ENCODE measurements around the gene DAAM2. TPM values are rescaled to one million over a fixed set of nuclear protein-coding genes. Genes with fewer than 3 reads are reported as not detected.

Gene DAAM2
- total RNA-seq, result 10 to 100 TPM in 1 of 2 donors, 1 to 10 TPM in 1; 4.9 to 17.0 TPM
- polyA plus RNA-seq, result 1 to 10 TPM; 1.9 to 3.9 TPM

GRCh38 chr6:39791850-39792539 is at the start of gene DAAM2:
TSS of gene DAAM2 (plus strand) at chr6:39792376. CDS start at chr6:39856303, 63,927 bp downstream.
- H3K9ac ChIP-seq (ENCODE audit: low read depth in 1 of 2, low read length in 2 of 2), result peak within 1 kb of the TSS in 1 of 2 donors; percentile 50
- no peaks in the 10 kb centered on the region for H3K27me3 ChIP-seq (ENCODE audit: control insufficient read depth in 4 of 4, insufficient read depth in 4 of 4, low read length in 3 of 4)
- no peaks in the 10 kb centered on the region for H3K9me3 ChIP-seq (ENCODE audit: control insufficient read depth in 4 of 4, low read length in 3 of 4)
- peaks cover 2 to 14% (median 9%) of the 10 kb centered on the region in 4 donors for H3K4me1 ChIP-seq (ENCODE audit: control insufficient read depth in 4 of 4, insufficient read depth in 4 of 4, low read length in 3 of 4)
- WGBS, result 6% methylated on average over 55 of the region's 55 CpGs
- TF ChIP-seq RAD21 (IDR thresholded peaks at IDR 0.05) (peak; percentile 13 to 17), TAF1 (conservative IDR thresholded peaks at IDR 0.05) (no peak), RXRA (IDR thresholded peaks at IDR 0.05) (no peak), JUND (IDR thresholded peaks at IDR 0.05) (no peak), YY1 (IDR thresholded peaks at IDR 0.05) (no peak), NR2F2 (IDR thresholded peaks at IDR 0.05) (no peak)
- H3K4me3 ChIP-seq (ENCODE audit: low read depth in 1 of 3, low read length in 3 of 3), result peak within 1 kb of the TSS; percentile 38 to 75 (median 58)
- H3K36me3 ChIP-seq (ENCODE audit: control insufficient read depth in 4 of 4, insufficient read depth in 3 of 4, low read depth in 1 of 4, low read length in 3 of 4), result no peaks in the 10 kb centered on the region
- no peak for DNase-seq (ENCODE audit: low spot score)
- H3K27ac ChIP-seq (ENCODE audit: low read depth in 1 of 2, low read length in 2 of 2), result peak within 1 kb of the TSS in 1 of 2 donors; percentile 37

- H3K36me3 ChIP-seq (ENCODE audit: control insufficient read depth in 4 of 4, insufficient read depth in 3 of 4, low read depth in 1 of 4, low read length in 3 of 4), result no peaks in the 10 kb centered on the region
- H3K27ac ChIP-seq (ENCODE audit: low read depth in 1 of 2, low read length in 2 of 2), result no peak overlapping the region
- TF ChIP-seq, protein P1, sequence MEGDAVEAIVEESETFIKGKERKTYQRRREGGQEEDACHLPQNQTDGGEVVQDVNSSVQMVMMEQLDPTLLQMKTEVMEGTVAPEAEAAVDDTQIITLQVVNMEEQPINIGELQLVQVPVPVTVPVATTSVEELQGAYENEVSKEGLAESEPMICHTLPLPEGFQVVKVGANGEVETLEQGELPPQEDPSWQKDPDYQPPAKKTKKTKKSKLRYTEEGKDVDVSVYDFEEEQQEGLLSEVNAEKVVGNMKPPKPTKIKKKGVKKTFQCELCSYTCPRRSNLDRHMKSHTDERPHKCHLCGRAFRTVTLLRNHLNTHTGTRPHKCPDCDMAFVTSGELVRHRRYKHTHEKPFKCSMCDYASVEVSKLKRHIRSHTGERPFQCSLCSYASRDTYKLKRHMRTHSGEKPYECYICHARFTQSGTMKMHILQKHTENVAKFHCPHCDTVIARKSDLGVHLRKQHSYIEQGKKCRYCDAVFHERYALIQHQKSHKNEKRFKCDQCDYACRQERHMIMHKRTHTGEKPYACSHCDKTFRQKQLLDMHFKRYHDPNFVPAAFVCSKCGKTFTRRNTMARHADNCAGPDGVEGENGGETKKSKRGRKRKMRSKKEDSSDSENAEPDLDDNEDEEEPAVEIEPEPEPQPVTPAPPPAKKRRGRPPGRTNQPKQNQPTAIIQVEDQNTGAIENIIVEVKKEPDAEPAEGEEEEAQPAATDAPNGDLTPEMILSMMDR (IDR thresholded peaks at IDR 0.05; ENCODE audit: low read depth, low read length, missing input control), result no peak
- TF ChIP-seq MAX (IDR thresholded peaks at IDR 0.05) (no peak), SP1 (IDR thresholded peaks at IDR 0.05) (no peak), RXRA (IDR thresholded peaks at IDR 0.05) (no peak), HNF4G (IDR thresholded peaks at IDR 0.05) (no peak), TAF1 (conservative IDR thresholded peaks at IDR 0.05) (no peak), REST (IDR thresholded peaks at IDR 0.05) (no peak), HNF4A (conservative IDR thresholded peaks at IDR 0.05) (no peak), FOXA2 (IDR thresholded peaks at IDR 0.05) (no peak), EGR1 (IDR thresholded peaks at IDR 0.05; ENCODE audit: low read depth in 2 of 2) (no peak), FOXA1 (IDR thresholded peaks at IDR 0.05) (no peak), JUND (IDR thresholded peaks at IDR 0.05) (no peak)
- TF ChIP-seq, protein P2, sequence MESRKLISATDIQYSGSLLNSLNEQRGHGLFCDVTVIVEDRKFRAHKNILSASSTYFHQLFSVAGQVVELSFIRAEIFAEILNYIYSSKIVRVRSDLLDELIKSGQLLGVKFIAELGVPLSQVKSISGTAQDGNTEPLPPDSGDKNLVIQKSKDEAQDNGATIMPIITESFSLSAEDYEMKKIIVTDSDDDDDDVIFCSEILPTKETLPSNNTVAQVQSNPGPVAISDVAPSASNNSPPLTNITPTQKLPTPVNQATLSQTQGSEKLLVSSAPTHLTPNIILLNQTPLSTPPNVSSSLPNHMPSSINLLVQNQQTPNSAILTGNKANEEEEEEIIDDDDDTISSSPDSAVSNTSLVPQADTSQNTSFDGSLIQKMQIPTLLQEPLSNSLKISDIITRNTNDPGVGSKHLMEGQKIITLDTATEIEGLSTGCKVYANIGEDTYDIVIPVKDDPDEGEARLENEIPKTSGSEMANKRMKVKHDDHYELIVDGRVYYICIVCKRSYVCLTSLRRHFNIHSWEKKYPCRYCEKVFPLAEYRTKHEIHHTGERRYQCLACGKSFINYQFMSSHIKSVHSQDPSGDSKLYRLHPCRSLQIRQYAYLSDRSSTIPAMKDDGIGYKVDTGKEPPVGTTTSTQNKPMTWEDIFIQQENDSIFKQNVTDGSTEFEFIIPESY (IDR thresholded peaks at IDR 0.05), result no peak
- TF ChIP-seq, protein P3, sequence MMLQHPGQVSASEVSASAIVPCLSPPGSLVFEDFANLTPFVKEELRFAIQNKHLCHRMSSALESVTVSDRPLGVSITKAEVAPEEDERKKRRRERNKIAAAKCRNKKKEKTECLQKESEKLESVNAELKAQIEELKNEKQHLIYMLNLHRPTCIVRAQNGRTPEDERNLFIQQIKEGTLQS (IDR thresholded peaks at IDR 0.05), result no peak
- WGBS, result 84% methylated on average over 3 of the region's 3 CpGs
- no peaks in the 10 kb centered on the region for H3K9me3 ChIP-seq (ENCODE audit: control insufficient read depth in 4 of 4, low read length in 3 of 4)
- H3K27me3 ChIP-seq (ENCODE audit: control insufficient read depth in 4 of 4, insufficient read depth in 4 of 4, low read length in 3 of 4), result no peaks in the 10 kb centered on the region
- no peak for DNase-seq (ENCODE audit: low spot score)
- H3K4me1 ChIP-seq (ENCODE audit: control insufficient read depth in 4 of 4, insufficient read depth in 4 of 4, low read length in 3 of 4), result no peaks in the 10 kb centered on the region
- no peak overlapping the region for H3K9ac ChIP-seq (ENCODE audit: low read depth in 1 of 2, low read length in 2 of 2)
- H3K4me3 ChIP-seq (ENCODE audit: low read depth in 1 of 3, low read length in 3 of 3), result no peak overlapping the region
Measured at GRCh38 chr6:39746795-39747194, 45.4 kb upstream of the DAAM2 start.

Data from liver (tissue), 9 donors.